ENCODE measurements around the gene MACROH2A1.

DNA sequence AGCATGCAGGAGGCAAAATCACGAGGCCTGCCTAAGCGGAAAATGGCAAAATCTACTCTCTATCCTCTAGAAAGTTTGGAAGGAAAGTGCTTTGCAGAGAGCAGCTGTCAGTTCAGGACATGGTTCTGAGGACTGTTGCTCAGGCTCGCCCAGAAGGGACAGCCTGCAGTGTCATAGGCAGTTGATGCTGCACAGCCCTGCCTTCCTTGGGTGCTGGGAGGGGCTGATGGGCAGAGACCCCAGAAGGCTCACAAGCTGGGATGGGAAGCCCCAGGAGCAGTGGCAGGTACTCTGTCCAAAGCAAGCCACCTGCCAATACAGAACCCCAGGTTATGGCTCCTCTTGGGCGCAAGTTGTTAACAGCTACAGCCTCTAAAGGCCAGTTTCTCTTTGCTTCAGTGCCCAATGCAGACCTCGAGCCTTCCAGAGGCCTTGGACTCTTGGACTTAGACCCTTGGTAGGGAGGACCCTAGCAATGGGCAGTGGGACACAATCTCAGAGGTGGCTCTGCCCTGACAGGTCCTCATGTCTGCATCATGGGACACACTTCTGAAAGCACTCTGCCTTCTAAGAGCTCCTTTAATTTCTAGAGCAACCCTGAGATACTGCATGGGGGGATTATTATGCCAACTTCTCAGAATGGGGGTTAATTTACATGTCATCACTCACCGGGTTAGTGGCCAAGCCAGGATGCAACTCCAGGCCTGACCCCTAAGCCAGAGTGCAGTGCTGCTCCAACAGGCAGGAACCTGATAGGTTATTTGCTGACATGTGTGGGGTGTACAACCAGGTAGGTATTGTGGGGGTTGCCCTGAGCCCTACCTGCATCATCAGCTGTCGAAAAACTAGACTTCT lies 57.1 kb downstream of the MACROH2A1 start:
- TF ChIP-seq, protein P1, sequence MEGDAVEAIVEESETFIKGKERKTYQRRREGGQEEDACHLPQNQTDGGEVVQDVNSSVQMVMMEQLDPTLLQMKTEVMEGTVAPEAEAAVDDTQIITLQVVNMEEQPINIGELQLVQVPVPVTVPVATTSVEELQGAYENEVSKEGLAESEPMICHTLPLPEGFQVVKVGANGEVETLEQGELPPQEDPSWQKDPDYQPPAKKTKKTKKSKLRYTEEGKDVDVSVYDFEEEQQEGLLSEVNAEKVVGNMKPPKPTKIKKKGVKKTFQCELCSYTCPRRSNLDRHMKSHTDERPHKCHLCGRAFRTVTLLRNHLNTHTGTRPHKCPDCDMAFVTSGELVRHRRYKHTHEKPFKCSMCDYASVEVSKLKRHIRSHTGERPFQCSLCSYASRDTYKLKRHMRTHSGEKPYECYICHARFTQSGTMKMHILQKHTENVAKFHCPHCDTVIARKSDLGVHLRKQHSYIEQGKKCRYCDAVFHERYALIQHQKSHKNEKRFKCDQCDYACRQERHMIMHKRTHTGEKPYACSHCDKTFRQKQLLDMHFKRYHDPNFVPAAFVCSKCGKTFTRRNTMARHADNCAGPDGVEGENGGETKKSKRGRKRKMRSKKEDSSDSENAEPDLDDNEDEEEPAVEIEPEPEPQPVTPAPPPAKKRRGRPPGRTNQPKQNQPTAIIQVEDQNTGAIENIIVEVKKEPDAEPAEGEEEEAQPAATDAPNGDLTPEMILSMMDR (IDR thresholded peaks at IDR 0.05), result no peak
- no peak for TF ChIP-seq POLR2A (IDR thresholded peaks at IDR 0.05)
